A172 (cell line): ENCODE measurements around the gene ZNF747. TPM values are rescaled to one million over a fixed set of nuclear protein-coding genes. Genes with fewer than 3 reads are reported as not detected.
"Not testable (repeated sequence)": the region's sequence is repeated elsewhere in the genome, so short reads cannot be mapped to it uniquely, and the experiment has no call there.

ENCODE experiments used
- DNase-seq: peaks from one replicate; pipeline ENCODE4 v3.0.0-alpha.2; 2015; ENCODE audit warnings: low spot score
- total RNA-seq: library from RNA; depleted of rRNA; stranded (reverse); fragments of >200 nt; shearing (Covaris generic); gene quantifications from 2 replicates; pipeline ENCODE4 v1.2.3, GENCODE V29; 2014

Gene ZNF747
- total RNA-seq, 1 experiment from 2014 or later, result 2.0 TPM

DNA sequence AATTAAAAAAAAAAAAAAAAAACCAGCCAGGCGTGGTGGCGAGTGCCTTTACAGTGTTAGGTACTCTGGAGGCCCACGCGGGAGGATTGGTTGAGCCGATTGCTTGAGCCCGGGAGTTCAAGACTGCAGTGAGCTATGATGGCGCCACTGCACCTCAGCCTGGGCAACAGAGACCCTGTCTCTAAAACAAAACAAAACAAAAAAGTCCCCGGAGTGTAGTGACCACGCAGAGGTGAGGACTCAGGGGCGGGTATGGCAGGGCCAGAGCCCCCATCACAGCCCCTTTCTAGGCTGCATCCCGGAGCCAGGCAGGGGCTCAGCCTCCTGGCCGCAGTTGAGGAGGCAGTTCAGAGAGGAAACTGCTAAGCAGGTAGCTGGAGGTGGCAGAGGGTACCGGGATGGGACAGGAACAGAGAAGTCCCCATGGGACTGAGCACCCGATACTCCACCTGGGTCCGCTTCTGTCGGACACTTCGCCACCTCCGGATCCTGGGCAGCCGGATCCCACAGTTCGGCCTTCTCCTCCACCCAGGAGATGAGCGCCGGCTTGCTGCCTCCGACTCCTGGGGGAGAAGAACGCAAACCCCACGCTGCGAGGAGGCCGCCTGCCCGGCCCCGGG, 800 bp downstream of the ZNF747 start:
- DNase-seq, result no peak

DNA sequence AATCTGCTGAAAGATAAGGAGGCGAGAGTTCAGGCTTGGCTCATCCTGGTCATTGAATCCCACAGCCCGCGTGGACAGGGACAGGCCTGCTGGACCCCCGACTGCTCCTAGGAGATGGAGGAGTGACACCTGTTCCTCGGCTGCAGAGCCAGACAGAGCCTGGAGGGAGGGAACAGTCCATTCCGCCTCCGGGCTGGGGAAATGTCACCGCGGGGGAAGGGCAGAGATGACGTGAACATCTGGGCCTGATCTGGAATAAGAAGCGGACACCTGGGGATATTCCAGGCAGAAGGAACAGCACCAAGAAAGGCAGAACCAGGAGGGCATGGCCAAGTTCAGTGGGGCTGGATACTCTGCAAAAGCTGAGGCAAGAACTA, 1.5 kb downstream of the ZNF747 start:
- no peak for DNase-seq

DNA sequence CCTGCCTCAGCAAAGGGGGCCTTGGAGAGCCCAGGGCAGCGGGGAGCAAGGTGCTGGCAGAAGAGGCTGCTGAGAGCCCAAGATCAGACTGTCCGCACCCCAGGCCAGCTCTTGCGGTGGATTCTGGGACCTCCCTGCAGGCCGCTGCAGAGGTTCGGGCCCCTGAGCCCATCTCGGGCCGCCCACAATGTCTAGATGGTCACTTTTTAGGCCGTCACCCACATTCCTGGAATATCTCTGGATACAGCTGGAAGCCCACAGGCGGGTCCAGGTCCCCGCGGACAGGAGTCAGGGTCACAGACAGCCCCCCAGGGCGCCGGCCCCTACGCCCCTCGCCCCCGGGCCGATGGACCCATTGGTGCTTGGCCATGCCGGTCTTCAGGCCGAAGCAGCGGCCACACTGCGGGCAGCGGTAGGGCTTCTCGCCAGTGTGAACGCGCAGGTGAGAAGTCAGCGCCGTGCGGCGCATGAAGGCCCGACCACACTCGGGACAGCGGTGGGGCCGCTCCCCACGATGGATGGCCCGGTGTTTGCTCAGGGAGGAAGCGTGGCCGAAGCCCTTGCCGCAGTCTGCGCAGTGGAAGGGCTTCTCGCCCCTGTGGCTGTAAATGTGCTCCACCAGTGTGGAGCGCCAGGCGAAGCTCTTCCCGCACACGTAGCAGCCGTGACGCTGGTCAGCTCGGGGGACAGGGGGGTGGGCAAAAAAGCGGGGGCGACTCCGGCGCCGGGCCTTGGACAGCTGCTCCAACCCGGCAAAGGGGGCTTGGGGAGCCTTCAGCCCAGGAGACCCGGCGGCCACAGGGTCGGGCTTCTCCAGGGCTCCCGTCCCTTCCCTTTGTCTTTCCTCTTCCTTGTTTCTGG, 2.1 kb downstream of the ZNF747 start:
- DNase-seq, result no peak

DNA sequence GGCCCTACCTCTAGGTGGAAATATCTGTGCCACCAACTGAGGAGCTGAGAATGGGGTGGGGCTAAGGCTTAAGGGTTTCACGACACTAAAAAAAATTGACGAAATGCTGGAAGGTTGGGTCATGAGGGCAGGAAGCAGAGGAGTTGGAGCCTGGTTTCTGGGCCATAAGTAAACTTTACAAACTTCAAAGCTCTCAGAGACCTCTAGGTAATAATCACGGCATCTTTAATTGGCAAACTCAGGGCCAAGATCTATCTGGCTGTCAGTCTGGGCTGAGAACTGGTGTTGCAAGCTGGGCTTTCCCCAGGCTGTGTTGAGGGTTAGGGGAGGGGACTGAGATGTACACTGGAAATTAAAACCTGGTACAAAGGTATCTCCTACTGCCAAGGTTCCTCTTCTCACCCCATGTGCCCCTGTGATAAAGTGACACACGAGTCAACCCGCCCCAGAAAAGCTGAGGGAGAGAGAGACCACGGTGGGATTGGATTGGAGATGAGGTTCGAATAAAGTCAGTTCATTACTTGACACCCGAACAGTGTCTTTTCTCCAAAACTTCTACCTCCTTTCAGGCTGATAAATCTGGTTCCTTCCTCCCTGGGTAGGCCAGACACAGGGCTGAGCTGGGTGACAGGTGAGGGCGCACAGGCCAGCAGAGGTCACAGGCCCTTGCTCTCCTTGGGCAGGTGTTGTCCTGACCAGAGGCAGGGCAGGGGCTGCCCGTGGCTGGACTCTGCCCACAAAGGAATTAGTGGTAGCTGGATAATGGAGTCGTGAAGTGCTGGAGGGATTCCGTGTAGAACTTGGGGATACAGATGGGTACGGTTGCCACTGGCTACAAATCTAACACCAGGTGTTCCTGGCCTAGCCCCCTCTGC, 4.3 kb downstream of the ZNF747 start:
- DNase-seq, result no peak

DNA sequence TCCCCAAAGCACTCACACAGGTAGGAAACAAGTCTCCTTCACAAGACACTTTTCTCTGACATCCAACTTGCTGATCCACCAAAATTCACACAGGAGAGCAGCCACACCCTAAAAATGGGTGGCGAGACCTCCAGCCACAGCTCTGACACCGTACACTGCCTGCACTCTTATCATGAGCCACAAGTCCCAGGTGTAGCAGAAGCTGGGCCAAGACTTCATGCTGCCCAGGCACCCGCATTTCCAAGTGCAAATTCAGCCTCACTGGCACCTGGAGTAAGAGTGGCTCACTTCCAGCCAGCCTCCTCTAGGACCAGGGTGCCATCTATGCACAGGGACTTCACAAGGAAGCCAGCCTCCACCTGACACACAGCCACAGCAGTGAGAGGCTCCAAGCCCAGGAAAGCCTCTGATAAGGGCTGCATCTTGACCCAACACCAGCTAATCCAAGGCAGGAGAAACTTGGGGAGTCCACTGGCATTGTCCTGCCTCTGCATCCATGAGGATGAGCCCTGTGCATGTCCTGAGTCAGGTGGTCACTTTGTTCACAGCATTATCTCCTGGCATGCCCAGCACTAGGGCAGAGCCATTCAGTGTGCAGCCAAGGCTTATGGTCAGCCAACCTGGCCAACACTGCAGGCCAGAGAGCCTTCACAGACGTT, 5.7 kb downstream of the ZNF747 start:
- no peak for DNase-seq

DNA sequence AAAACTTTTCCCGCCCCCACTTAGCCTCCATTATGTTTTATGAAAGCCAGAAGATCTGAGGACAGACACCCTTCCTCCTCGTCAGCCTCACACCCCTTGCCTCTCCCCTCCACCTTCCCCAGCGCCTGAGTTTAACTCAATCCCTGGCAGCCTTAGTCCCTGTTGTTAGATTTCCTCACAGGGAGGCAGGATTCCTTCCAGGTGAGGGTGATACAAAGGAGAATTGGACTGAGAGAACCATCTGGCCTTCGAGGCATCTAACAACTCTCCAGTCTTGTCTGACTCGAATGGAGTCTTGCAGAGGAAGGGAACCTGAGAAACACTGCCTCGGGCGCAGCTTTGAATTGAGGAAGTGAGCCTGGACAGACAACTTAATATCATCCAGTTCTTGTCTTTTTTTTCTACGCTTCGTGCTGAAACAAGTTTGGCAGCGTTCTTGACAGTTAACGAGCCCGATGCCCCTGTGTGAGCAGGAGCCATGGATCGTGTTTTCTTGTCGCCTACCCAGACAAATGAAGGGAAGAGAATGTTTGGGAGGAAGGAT, 7.0 kb downstream of the ZNF747 start:
- no peak for DNase-seq

DNA sequence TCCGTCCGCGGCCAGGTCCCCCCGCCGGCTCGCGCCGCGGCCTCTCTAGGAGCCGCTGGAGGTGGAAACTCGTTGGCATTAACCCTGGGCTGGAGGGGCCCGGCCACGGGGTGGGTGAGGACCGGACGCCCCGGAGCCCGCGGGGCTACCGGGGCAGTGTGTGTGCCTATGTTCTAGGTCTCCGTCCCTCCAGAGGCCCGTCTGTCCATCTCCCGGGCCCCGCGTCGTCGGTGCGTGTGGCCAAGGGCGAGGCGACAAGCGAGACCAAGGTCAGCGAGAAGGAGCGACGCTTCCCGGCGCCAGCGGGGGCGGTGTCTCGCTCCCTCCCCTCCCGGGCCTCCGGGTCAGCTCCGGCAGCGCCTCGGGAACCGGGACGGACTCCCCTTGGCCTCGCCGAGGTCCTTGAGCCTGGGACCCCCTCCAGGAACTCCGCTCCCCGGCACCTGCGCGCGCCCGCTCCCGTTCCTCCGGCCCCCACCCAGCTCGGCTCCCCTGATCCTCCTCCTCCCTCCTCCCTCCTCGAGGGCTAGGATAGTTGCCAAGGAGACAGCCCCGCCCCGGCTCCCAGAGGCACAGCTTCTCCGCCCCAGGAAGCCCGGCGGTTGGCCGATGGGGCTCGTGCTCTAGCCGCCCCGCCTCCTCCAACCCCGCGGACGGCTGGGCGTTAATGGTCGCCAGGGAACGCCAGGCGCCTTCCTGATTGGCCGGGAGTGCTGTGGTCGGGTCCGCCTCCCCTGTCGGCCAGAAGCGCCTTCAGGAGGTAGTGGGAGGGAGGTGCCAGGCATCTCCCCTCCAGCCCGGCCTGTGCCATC, 7.6 kb downstream of the ZNF747 start:
- DNase-seq, result peak; percentile 96

DNA sequence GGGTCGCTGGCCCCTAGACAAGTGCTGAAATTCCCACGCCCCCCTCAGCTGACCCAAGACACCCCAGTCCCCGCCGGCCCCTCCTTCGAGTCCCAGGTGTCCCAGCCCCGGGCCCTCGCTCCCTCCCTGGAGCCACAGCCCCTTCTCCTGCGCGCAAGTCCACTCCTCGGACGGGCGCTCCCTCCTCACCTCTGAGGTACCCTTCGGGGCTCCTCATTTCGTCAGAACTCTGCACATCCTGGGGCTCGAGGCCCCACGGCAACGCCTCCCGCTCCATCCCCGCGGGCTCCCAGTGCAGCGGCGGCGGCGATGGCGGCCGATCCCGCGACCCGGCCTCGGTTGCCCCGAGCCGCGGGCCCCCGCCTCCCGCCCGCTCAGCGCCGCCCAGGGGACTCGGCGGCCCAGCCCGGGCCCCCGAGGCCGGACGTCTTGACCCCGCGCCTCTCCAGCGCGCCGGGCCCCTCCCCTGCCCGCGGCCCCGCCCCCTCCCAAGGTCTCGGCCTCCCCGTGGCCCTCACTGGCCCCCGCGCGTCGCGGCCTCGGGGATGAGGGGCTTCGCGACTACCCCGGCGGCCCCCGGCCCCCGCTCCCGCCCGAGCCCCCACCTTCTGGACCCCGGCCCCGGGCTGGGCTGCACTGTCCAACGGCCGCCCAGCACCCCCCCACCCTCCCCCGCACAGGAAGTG, 8.4 kb downstream of the ZNF747 start, which contains the start of gene ZNF768:
Gene ZNF768 (minus strand): TSS at position 430 of the 686 bp plus-strand sequence. CDS start 153 bp downstream, at position 277.
- DNase-seq, result peak; percentile 22

DNA sequence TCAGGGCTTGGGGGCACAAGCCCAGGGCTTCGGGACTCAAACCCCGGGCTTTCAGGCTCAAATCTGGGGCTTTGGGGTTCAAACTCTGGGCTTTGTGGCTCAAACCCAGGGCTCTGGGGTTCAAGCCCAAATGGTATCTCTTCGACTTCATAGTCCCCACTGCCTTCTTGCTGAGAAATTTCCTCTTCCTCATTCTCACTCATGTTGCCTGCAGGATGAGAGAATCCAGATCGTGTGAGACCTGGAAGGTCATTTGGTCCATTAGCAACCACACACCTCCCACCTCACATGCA, 8.9 kb downstream of the ZNF747 start:
- DNase-seq, result no peak

DNA sequence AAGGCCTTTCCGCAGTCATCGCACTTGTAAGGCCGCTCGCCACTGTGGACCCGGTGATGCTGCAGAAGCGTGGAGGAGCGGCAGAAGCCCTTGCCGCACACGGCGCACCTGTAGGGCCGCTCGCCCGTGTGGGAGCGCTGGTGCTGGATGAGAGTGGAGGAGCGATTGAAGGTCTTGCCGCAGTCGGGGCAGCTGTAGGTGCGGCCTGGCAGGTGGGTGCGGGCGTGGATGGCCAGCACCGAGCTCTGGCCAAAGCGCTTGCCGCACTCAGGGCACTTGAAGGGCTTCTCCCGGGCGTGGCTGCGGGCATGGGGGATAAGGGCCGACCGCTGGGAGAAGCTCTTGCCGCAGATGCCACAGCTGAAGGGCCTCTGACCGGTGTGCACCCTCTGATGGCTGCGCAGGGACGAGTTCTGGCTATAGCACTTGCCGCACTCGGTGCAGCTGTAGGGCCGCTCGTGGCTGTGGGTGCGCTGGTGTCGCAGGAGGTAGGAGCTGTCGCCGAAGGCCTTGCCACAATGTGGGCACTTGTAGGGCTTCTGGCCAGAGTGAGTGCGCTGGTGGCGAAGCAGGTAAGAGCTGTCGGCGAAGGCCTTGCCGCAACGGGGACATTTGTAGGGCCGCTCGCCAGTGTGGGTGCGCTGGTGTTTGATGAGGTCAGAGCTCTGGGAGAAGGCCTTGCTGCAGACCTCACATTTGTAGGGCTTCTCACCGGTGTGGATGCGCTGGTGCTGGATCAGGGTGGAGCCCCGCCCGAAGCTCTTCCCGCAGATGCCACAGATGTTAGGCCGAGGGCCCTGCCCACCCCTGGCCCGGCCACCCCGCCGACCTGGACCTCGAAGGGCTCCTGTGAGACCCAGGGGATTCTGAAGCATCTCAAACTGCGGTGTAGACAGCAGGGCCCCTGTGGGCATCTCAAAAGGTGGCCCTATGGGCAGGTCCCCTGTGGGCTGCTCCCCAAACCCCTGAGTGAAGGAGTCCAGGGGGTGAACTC, 9.8 kb downstream of the ZNF747 start:
- DNase-seq, result no peak

DNA sequence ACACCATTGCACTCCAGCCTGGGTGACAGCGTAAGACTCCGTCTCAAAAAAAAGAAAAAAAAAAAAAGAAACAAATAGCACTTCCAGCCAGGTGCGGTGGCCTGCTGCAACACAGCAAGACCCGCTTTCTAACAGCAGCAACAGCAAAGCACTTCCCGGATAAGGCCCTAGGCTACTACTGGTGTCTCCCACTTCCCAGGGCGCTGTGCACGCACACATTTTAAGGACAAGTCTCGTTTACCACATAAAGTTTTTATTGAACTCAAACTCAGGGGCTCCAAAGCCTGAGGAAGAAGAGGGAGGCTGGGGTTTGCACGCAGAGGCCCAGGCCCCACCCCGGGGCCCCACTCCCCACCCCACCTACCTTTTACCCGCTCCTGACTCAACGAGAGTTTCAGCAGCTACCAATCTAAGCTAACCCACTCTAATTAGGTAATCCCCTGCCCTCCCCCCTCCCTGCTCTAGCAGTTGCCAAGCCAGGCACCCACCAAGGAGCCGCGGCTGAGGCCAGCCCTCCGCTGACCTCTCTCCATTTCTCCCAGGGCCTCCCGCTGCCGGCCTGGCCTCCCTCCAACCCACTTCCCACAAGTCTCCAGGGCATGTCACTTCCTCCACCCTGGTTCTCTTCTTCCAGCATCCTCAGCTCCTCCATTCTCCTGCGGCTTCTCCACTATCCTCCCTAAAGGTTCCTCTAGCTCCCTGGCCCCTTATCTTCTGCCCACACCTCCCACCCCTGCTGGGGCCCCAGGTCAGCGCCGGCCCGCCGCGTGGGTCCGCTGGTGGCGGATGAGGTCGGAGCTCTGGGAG, 10.7 kb downstream of the ZNF747 start:
- no peak for DNase-seq

DNA sequence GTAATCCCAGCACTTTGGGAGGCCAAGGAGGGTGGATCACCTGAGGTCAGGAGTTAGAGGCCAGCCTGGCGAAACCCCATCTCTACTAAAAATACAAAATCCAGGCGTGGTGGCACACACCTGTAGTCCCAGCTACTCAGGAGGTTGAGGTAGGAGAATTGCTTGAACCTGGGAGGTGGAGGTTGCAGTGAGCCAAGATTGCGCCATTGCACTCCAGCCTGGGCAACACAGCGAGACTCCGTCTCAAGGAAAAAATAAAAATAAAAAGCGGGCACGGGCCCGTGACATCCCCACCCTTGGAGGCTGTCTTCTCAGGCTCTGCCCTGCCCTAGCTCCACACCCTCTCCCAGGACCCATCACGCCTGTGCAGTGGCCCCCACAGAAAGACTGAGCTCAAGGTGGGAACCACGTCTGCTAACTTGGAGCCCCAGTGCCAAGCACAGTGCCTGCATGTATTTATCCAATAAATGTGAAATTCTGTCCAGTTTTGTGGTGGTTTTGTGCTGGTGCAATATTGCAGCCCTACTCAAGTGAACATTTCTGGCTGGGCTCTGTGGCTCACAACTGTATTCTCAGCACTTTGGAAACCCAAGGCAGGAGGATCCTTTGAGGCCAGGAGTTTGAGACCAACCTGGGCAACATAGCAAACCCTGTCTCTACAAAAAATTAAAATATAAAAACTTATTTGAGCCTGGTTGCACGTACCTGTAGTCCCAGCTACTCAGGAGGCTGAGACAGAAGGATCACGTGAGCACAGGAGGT, 11.8 kb downstream of the ZNF747 start:
- not testable (repeated sequence) for DNase-seq

DNA sequence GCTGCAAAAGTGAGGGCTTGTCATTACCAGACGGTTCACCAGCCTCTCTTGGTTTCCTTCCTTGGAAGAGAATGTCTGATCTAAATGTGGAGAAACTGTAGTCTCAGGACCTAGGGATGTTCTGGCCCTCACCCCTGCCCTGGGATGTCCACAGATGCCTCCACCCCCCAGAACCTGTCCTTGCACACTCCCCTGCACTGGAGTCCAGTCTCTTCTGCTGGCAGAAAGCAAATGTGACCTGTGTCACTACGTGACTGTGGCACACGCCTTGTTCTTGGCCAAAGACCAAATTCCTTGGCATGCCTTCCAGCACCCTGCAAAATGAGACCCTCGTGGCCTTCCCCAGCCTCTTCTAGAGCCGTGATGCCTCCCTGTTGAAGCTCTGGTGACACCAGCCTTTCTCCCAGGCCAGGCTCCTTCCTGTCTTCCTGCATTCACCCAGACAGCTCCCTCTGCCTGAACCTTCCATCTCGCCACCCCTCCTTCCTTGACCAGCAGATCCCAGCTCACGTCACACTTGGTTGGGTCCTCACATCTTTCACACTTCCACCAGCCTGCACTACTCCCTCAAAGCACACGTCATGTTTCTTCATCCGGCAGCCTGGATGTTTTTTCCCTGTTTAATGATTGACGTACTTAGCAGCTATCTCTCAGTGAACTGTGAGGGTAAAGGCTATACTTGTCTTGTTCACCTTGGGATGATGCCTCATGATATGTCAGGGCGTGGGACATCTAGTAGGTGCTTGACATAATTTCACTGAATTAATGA, 12.6 kb downstream of the ZNF747 start:
- no peak for DNase-seq

DNA sequence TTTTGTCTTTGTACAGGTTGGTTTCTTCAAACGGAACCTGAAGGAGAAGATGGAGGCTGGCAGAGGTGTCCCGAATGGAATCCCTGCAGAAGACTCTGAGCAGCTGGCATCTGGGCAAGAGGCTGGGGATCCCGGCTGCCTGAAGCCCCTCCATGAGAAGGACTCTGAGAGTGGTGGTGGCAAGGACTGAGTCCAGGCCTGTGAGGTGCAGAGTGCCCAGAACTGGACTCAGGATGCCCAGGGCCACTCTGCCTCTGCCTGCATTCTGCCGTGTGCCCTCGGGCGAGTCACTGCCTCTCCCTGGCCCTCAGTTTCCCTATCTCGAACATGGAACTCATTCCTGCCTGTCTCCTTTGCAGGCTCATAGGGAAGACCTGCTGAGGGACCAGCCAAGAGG, 13.2 kb downstream of the ZNF747 start:
- no peak for DNase-seq

DNA sequence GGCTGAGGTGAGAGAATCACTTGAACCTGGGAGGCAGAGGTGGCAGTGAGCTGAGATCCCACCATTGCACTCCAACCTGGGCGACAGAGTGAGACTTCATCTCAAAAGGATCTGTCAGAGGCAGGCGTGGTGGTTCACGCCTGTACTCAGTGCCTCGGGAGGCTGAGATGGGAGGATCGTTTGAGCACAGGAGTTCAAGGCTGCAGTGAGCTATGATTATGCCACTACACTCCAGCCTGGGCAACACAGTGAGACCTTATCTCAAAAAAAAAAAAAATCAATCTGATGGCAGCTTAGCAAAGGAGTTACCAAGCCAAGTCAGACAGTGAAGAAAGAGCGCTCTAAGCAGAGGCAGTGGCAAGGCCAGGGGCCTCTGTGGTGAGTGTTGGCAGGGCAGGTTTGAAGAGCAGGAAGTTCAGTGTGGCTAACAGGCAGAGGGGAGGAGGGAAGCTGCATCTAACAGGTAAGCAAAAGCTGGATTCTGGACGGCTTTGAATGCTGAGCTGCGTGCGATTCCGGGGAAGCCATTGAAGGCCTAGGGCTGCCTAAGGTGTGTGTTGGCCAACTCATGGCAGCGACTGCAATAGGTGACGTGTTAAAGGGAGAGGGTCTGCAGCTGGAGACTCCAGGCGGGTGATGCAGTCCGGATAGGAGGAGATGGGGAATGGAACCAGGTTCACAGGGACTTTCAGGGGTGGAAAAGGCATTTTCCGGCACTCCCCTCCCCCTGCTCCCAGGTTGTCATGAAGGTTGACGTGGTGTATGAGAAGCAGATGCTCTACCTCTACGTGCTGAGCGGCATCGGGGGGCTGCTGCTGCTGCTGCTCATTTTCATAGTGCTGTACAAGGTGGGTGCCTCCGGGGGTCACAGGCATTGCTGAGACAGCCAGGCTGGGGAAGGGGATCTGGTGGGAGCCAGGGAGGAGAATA, 15.3 kb downstream of the ZNF747 start:
- DNase-seq, result no peak
